Naive thymus-derived CD4-positive, alpha-beta T cell (primary cell): ENCODE data around the gene SPRN. TPM values are rescaled to one million over a fixed set of nuclear protein-coding genes. Genes with fewer than 3 reads are reported as not detected.

Source experiments
- ATAC-seq: fragments of 150-1000 bp; cut with Tn5 transposase; 2 replicates; pipeline ENCODE4 v1.10.0; 2021; ENCODE audit warnings: mild to moderate bottlenecking, moderate library complexity
- CTCF ChIA-PET: fragments of 350-600 bp; sonication (Branson Sonifier 250); formaldehyde crosslinking; loops from one replicate; lab custom pipeline; 2021; ENCODE audit warnings: antibody characterized with exemption; lab: Charles Lee
- POLR2A ChIA-PET: fragments of 350-600 bp; sonication (Branson Sonifier 250); formaldehyde crosslinking; loops from one replicate; lab custom pipeline; 2021; ENCODE audit warnings: antibody characterized with exemption, inconsistent platforms; lab: Charles Lee
- DNase-seq, 9 donors: peaks; one replicate each; pipeline versions ENCODE4 v3.0.0 to v3.0.0-alpha.2; 2020 to 2022; ENCODE audit warnings: mixed read lengths in 1 of 9
- H3K27ac ChIP-seq: one replicate; pipeline ENCODE4 v1.7.0; 2013; ENCODE audit warnings: mild to moderate bottlenecking, low read depth, low read length, moderate library complexity
- H3K27me3 ChIP-seq, 2 donors: one replicate each; pipeline ENCODE4 v1.7.0; 2013; ENCODE audit warnings: low read length in 2 of 2, mild to moderate bottlenecking in 2 of 2, moderate library complexity in 2 of 2; ENCODE audit not compliant: control insufficient read depth in 2 of 2, insufficient read depth in 2 of 2
- H3K36me3 ChIP-seq, 3 experiments: 1 replicate in 2 of 3; 2 replicates in 1 of 3; pipeline ENCODE4 v1.7.0; 2013; ENCODE audit warnings: low read length in 3 of 3, mild to moderate bottlenecking in 3 of 3, moderate library complexity in 1 of 3; ENCODE audit not compliant: insufficient read depth in 3 of 3, control insufficient read depth in 2 of 3
- H3K4me1 ChIP-seq, 2 donors: one replicate each; pipeline ENCODE4 v1.7.0; 2013; ENCODE audit warnings: low read length in 2 of 2, mild to moderate bottlenecking in 2 of 2, moderate library complexity in 1 of 2; ENCODE audit not compliant: control insufficient read depth in 2 of 2, insufficient read depth in 2 of 2
- H3K4me3 ChIP-seq: 2 replicates; pipeline ENCODE4 v1.7.0; 2013; ENCODE audit warnings: mild to moderate bottlenecking, low read length
- H3K9me3 ChIP-seq, 3 experiments: 1 replicate in 2 of 3; 2 replicates in 1 of 3; pipeline ENCODE4 v1.7.0; 2013; ENCODE audit warnings: low read length in 3 of 3; ENCODE audit not compliant: control insufficient read depth in 2 of 3
- H3K27ac Mint-ChIP-seq, 9 donors: one replicate each; pipeline ENCODE4 v1.8.0; 2020 to 2022; ENCODE audit warnings: mixed read lengths in 9 of 9, mild to moderate bottlenecking in 8 of 9, moderate library complexity in 5 of 9, inconsistent platforms in 2 of 9
- H3K27me3 Mint-ChIP-seq, 5 donors: one replicate each; pipeline ENCODE4 v1.8.0; 2021 to 2022; ENCODE audit warnings: mixed read lengths in 5 of 5, mild to moderate bottlenecking in 1 of 5
- H3K36me3 Mint-ChIP-seq, 5 donors: one replicate each; pipeline ENCODE4 v1.8.0; 2020 to 2022; ENCODE audit warnings: mixed read lengths in 5 of 5, mild to moderate bottlenecking in 3 of 5, inconsistent platforms in 1 of 5
- H3K4me1 Mint-ChIP-seq, 7 donors: one replicate each; pipeline ENCODE4 v1.8.0; 2020 to 2022; ENCODE audit warnings: mixed read lengths in 7 of 7, mild to moderate bottlenecking in 3 of 7, inconsistent platforms in 1 of 7
- H3K4me3 Mint-ChIP-seq, 10 donors: one replicate each; pipeline ENCODE4 v1.8.0; 2020 to 2022; ENCODE audit warnings: mild to moderate bottlenecking in 10 of 10, mixed read lengths in 10 of 10, moderate library complexity in 6 of 10, inconsistent platforms in 2 of 10
- H3K9me3 Mint-ChIP-seq, 11 donors: one replicate each; pipeline ENCODE4 v1.8.0; 2020 to 2022; ENCODE audit warnings: mixed read lengths in 11 of 11, mild to moderate bottlenecking in 4 of 11, inconsistent platforms in 1 of 11, moderate library complexity in 1 of 11
- intact Hi-C, 2 donors: fragments of 100-400 bp; cut with micrococcal nuclease; formaldehyde crosslinking; loops; one replicate each; pipeline ENCODE4 v1.15.1; 2023
- polyA plus RNA-seq, 2 donors: library from polyadenylated mRNA; unstranded; fragments of 300-500 nt; fragmentation: Illumina TruSeq; gene quantifications; one replicate each; pipeline ENCODE4 v1.2.3, GENCODE V29; 2021
- total RNA-seq, 6 experiments: library from RNA in 5 of 6; stranded (reverse) in 5 of 6; gene quantifications; 1 replicate in 5 of 6; 2 replicates in 1 of 6; pipeline ENCODE4 v1.2.3 and lab custom pipeline; 2021 to 2026

SPRN gene
- total and polyA plus RNA-seq, 7 experiments from 2014 or later = 0.10 to 0.34 TPM; not detected in 5

- Mint-ChIP-seq H3K27ac (peak overlapping the region; percentile 10 to 96 (median 60)), H3K9me3 (no peaks in the 10 kb centered on the region), H3K4me3 (peak overlapping the region; percentile 83 to 98 (median 92)), H3K27me3 (peaks cover 0 to 2% (median 0%) of the 10 kb centered on the region in 5 donors), H3K36me3 (peaks cover 0 to 13% (median 4%) of the 10 kb centered on the region in 5 donors), H3K4me1 (peaks cover 25 to 54% (median 45%) of the 10 kb centered on the region in 7 donors)
- ATAC-seq (no peak), DNase-seq (peak in 1 of 9 donors; percentile 5)
- peak overlapping the region; percentile 81 for H3K27ac ChIP-seq
- CTCF ChIA-PET = no interaction called here
- POLR2A ChIA-PET = interaction anchor here (0.6 to 1.3 kb wide), 2 partner anchors 15 to 116 kb away, joined by 3 to 4 read pairs; partner anchors contain the start of gene PAOX
- H3K9me3 ChIP-seq = no peaks in the 10 kb centered on the region
- intact Hi-C loops = loop anchor here (1.0 to 5.0 kb wide), 14 partner anchors 14 to 1061 kb away; partner anchors contain the start of genes ECHS1 (in 2 of the 2), FUOM (in 2 of the 2), CALY (in 1 of the 2) and INPP5A (in 1 of the 2)
- H3K4me1 ChIP-seq = peaks cover 36 to 37% of the 10 kb centered on the region in 2 donors
- H3K4me3 ChIP-seq = peak overlapping the region; percentile 72
- H3K27me3 ChIP-seq = no peaks in the 10 kb centered on the region
- peaks cover 0 to 26% (median 0%) of the 10 kb centered on the region in 3 experiments for H3K36me3 ChIP-seq
Observed at GRCh38 chr10:133393401-133394063, 30.9 kb downstream of the SPRN start.

- intact Hi-C loops = loop anchor here (5.0 kb wide), 5 partner anchors 35 to 1060 kb away; partner anchors contain the start of genes FUOM (in 1 of the 2), INPP5A (in 1 of the 2) and LRRC27 (in 1 of the 2)
- no peak overlapping the region for H3K27ac ChIP-seq
- Mint-ChIP-seq H3K27ac (peak overlapping the region in 7 of 9 donors; percentile 30 to 95 (median 72)), H3K4me3 (peak overlapping the region in 2 of 10 donors; percentile 30 to 93), H3K27me3 (peaks cover 0 to 2% (median 0%) of the 10 kb centered on the region in 5 donors), H3K36me3 (peaks cover 0 to 6% (median 0%) of the 10 kb centered on the region in 5 donors), H3K9me3 (no peaks in the 10 kb centered on the region), H3K4me1 (peaks cover 16 to 53% (median 43%) of the 10 kb centered on the region in 7 donors)
- POLR2A ChIA-PET = interaction anchor here (0.6 to 4.8 kb wide), 5 partner anchors 13 to 57 kb away, joined by 3 to 47 read pairs (median 4); partner anchors contain the start of genes ECHS1 and PAOX
- peaks cover 41 to 43% of the 10 kb centered on the region in 2 donors for H3K4me1 ChIP-seq
- H3K36me3 ChIP-seq = peaks cover 0 to 15% (median 0%) of the 10 kb centered on the region in 3 experiments
- ATAC-seq (no peak), DNase-seq (no peak)
- CTCF ChIA-PET = no interaction called here
- H3K4me3 ChIP-seq = no peak overlapping the region
- H3K9me3 ChIP-seq = no peaks in the 10 kb centered on the region
- no peaks in the 10 kb centered on the region for H3K27me3 ChIP-seq
Observed at GRCh38 chr10:133391761-133392518, 32.5 kb downstream of the SPRN start.

DNA sequence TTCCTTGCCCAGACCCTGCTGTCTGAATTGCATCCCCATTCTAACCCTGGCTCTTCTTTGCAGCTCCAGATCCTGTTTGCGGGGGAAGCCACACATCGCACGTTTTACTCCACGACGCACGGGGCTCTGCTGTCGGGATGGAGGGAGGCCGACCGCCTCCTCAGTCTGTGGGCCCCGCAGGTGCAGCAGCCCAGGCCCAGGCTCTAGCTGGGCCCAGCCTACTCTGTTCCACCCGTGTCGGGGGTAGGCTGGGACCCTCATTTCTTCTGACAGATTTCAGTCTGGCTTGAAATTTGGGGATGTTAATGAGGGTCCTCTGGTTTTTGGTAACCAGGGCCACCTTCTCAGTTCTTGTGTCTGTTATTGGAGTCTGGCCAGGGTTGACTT lies 33.2 kb downstream of the SPRN start:
- no peak for DNase-seq
- peak overlapping the region in 7 of 9 donors; percentile 32 to 95 (median 90) for H3K27ac Mint-ChIP-seq
- H3K27ac ChIP-seq = peak overlapping the region; percentile 3

GRCh38 chr10:133390597-133391248 lies 33.7 kb downstream of the SPRN start:
- intact Hi-C loops = loop anchor here (1.0 to 5.0 kb wide), 11 partner anchors 12 to 1058 kb away; partner anchors contain the start of genes FUOM (in 2 of the 2), ECHS1 (in 1 of the 2), INPP5A (in 1 of the 2) and LRRC27 (in 1 of the 2)
- Histone ChIP-seq H3K27me3 (no peaks in the 10 kb centered on the region), H3K4me3 (no peak overlapping the region), H3K36me3 (peaks cover 0 to 4% (median 0%) of the 10 kb centered on the region in 3 experiments), H3K4me1 (peaks cover 39 to 43% of the 10 kb centered on the region in 2 donors), H3K27ac (peak overlapping the region; percentile 66), H3K9me3 (no peaks in the 10 kb centered on the region)
- Mint-ChIP-seq H3K36me3 (peaks cover 0 to 6% (median 0%) of the 10 kb centered on the region in 5 donors), H3K9me3 (no peaks in the 10 kb centered on the region), H3K27me3 (peaks cover 0 to 2% (median 0%) of the 10 kb centered on the region in 5 donors), H3K4me1 (peaks cover 14 to 50% (median 40%) of the 10 kb centered on the region in 7 donors), H3K27ac (peak overlapping the region; percentile 69 to 95 (median 89)), H3K4me3 (peak overlapping the region in 9 of 10 donors; percentile 49 to 90 (median 82))
- ATAC-seq = no peak
- DNase-seq = no peak
- ChIA-PET CTCF (interaction anchor here (0.7 to 3.5 kb wide), 2 partner anchors 61 to 186 kb away, joined by 8 to 17 read pairs; no protein-coding TSS in a partner anchor), POLR2A (interaction anchor here (0.6 to 4.8 kb wide), 10 partner anchors 12 to 126 kb away, joined by 3 to 47 read pairs (median 4); partner anchors contain the start of genes CALY, ECHS1, FUOM and PAOX)

More for the DNA sequence above, 33.2 kb downstream of the SPRN start:
- no peak for ATAC-seq
- no peaks in the 10 kb centered on the region for H3K27me3 ChIP-seq
- H3K4me1 ChIP-seq = peaks cover 41 to 43% of the 10 kb centered on the region in 2 donors
- ChIA-PET POLR2A (interaction anchor here (0.6 to 4.8 kb wide), 7 partner anchors 12 to 84 kb away, joined by 3 to 47 read pairs (median 4); partner anchors contain the start of genes ECHS1, FUOM and PAOX), CTCF (interaction anchor here (3.5 kb wide), 1 partner anchor 62 kb away, joined by 17 read pairs; no protein-coding TSS in a partner anchor)
- H3K9me3 ChIP-seq = no peaks in the 10 kb centered on the region
- Mint-ChIP-seq H3K4me3 (peak overlapping the region in 5 of 10 donors; percentile 12 to 73 (median 30)), H3K36me3 (peaks cover 0 to 4% (median 0%) of the 10 kb centered on the region in 5 donors), H3K27me3 (peaks cover 0 to 2% (median 0%) of the 10 kb centered on the region in 5 donors), H3K4me1 (peaks cover 14 to 53% (median 41%) of the 10 kb centered on the region in 7 donors), H3K9me3 (no peaks in the 10 kb centered on the region)
- intact Hi-C loops = loop anchor here (5.0 kb wide), 5 partner anchors 34 to 1059 kb away; partner anchors contain the start of genes FUOM (in 1 of the 2), INPP5A (in 1 of the 2) and LRRC27 (in 1 of the 2)
- no peak overlapping the region for H3K4me3 ChIP-seq
- H3K36me3 ChIP-seq = peaks cover 0 to 9% (median 0%) of the 10 kb centered on the region in 3 experiments

- H3K27me3 ChIP-seq = no peaks in the 10 kb centered on the region
- H3K36me3 ChIP-seq = peaks cover 0 to 2% (median 0%) of the 10 kb centered on the region in 3 experiments
- H3K4me3 ChIP-seq = peak overlapping the region; percentile 66
- peak in 7 of 9 donors; percentile 22 to 47 (median 39) for DNase-seq
- intact Hi-C loops = loop anchor here in 1 of 2 donors (1.0 kb wide), 1 partner anchor 10 kb away; the partner anchor contains the start of gene PAOX
- Mint-ChIP-seq H3K4me3 (peak overlapping the region; percentile 80 to 90 (median 86)), H3K4me1 (peaks cover 9 to 37% (median 28%) of the 10 kb centered on the region in 7 donors), H3K27ac (peak overlapping the region; percentile 66 to 95 (median 90)), H3K9me3 (no peaks in the 10 kb centered on the region), H3K27me3 (peaks cover 0 to 2% (median 0%) of the 10 kb centered on the region in 5 donors), H3K36me3 (peaks cover 0 to 4% (median 0%) of the 10 kb centered on the region in 5 donors)
- H3K9me3 ChIP-seq = no peaks in the 10 kb centered on the region
- POLR2A ChIA-PET = interaction anchor here (0.7 to 4.8 kb wide), 8 partner anchors 10 to 79 kb away, joined by 3 to 47 read pairs (median 6); partner anchors contain the start of genes CALY, ECHS1 and PAOX
- peak; percentile 54 for ATAC-seq
- CTCF ChIA-PET = interaction anchor here (0.7 to 3.5 kb wide), 3 partner anchors 30 to 60 kb away, joined by 3 to 17 read pairs (median 3); no protein-coding TSS in a partner anchor
- peak overlapping the region; percentile 66 for H3K27ac ChIP-seq
- peaks cover 29 to 36% of the 10 kb centered on the region in 2 donors for H3K4me1 ChIP-seq
Observed at GRCh38 chr10:133388973-133389818, 35.2 kb downstream of the SPRN start.
